Right hindlimb (tissue), 1 donor: Measurements from ENCODE around the gene PRRG3.
"Not testable (repeated sequence)": the region's sequence is repeated elsewhere in the genome, so short reads cannot be mapped to it uniquely, and the experiment has no call there.

Experiments used
- DNase-seq: peaks from one replicate; pipeline ENCODE4 v3.0.0-alpha.2; 2018

Gene PRRG3

DNA sequence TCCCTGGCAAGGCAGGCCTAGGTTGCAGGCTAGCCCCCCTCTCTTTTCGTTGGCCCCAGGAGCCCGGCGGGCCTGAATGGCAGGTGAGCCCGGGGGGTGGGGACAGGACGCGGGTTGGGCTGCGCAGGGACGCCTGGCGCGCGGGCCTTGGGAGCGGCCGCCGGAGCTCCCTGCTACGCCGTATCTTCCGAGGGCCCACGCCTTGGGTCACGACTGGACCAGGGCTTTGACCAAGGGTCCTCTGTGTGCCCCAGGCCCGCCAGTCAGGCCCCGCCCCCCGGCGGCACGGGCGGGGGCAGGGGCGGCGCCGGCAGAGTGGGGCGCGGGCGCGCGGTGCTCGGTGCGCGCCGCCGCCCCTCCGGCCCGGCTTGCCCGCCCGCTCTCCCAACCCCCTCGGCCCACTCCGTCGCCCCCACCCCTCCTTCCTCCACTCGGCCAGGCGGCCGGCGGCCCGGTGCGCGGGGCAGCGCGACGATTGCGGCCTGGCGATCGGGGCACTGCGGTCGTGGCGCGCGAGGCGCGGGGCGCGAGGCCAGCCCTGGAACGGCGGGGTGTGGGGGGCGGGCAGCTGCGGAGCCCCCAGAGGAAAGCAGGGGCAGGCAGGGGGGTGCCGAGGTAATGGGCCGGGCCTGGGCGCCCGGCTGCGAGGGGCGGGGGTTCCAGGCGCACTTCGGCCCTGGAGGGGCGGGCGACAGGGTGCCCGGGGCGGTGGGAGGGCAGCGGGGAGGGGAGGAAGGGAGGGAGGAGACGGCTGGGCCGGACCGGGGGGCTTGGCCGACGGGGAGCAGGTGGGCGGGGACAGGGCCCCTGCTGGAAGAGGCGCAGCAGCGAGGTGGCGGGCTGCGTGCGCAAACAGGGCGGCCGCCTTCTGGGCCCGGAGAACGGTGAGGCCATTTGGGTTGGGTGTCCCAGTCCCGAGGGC lies at the start of gene PRRG3:
Gene PRRG3, plus strand, starts transcription at position 798 of the 922 bp plus-strand sequence. CDS start 3,357 bp downstream, outside the sequence.
- peak; percentile 81 for DNase-seq

- no peak for DNase-seq
These were observed 20.0 kb upstream of the PRRG3 start for GRCh38 chrX:151675121-151675746.

- DNase-seq: no peak
These were observed 19.1 kb upstream of the PRRG3 start for GRCh38 chrX:151676196-151676595.

DNA sequence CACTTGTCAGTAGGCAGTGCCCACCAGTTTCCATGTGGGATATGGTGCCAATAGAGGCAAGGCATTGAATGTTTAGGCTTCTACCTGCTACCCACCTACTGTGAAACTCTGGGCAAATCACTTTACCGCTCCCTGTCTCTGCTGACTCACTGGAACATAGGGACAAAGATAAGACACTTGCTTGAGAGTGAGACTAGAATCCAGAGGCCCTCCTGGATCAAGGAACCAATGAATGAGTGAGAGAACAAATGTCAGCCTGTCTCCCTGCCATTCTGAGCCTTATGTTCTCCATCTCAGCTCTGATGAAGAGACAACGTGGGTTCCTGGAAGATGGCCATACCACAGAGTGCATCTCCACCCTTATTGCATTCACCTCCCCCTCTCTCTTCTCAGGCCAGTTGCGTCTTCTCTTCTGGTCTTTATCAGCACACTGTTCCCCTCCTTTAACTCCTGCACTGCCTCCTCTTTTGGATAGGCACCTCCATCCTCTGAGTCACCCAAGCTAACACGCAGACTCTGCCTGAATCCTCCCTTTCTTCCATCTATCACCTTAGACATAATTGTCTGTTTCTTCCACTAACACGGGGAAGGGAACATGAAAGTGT lies 15.4 kb upstream of the PRRG3 start:
- DNase-seq: no peak

GRCh38 chrX:151680805-151681204 lies 14.5 kb upstream of the PRRG3 start:
- DNase-seq: no peak

GRCh38 chrX:151687635-151688034 lies 7.6 kb upstream of the PRRG3 start:
- no peak for DNase-seq

GRCh38 chrX:151688695-151689094 lies 6.6 kb upstream of the PRRG3 start:
- DNase-seq: no peak

DNA sequence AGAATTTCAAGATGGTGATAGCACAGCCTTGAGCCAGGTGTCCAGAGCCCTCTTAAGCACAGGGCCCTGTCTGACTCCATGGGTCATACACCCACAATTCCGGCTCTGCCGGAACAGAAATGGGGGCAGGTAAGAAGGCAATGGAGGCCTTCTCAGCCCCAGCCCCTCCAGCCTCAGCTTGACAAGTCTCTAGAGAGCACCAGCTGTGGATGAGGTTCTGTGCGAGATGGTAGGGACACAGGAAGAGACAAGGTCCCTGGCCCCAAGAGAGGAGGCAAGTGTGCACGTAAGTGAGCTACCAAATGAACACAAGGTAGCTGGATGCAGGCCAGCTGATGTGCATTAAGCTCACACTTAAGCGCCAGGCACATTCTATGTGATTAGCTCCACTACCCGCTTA lies 2.4 kb upstream of the PRRG3 start:
- no peak for DNase-seq

DNA sequence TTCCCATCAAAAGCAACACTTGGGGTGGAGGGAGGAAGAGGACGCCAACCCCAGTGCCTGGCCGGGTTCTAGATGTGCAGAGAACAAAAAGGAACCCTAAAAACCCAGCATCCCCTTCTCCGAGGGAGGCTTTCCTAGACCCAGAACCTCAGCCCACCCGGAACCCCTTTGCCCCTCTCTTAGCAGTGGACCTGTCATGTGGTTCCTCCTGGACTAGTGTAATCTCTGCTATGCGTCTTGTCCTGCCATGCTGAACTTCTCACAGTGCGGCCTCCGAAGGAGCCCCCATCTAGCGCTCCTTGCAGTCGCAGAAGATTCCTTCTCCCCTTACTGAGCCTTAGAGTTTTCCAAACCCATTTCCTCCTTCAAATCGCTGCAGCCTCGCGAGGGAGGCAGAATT lies 1.1 kb upstream of the PRRG3 start:
- DNase-seq: no peak

DNA sequence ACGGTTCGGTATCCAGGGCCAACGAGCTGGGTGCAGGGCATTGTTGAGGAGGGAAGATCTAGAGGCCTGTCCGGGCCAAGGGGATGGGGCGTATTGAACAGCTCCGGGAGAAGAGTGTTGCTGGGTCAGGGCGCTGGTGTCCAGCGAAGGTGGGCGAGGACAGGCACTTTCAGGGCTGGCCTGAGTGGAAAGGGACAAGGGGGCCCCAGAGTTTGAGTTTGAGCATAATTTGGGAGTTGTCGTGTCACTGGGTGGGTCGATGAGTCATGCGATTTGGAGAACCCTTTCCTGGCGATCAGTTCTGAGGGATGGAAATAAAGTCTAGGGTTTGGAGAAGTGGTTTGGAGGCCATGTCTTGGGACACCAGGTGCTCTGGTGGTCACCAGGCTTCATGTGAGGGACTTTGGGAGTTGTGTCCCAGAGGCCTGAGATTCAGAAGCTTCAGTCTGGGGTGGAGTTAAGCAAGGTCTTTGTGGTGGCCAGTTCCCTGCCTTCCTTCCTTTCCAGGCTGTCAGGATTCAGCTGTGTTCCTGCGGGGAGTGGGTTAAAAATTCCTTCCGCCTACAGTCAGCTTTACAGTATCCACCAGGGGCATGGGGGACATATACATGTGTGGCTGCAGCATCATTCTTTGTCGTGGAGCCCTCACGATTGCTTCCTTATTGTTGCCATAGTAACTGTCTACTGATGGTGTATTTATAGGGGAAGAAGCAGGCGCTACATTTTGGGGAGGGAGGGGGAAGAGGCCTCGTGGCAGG lies 504 bp downstream of the PRRG3 start:
- peak; percentile 48 for DNase-seq

- not testable (repeated sequence) for DNase-seq
These were observed 1.8 kb downstream of the PRRG3 start for GRCh38 chrX:151697082-151697481.

- peak; percentile 88 for DNase-seq
These were observed 2.3 kb downstream of the PRRG3 start for GRCh38 chrX:151697522-151697921.

DNA sequence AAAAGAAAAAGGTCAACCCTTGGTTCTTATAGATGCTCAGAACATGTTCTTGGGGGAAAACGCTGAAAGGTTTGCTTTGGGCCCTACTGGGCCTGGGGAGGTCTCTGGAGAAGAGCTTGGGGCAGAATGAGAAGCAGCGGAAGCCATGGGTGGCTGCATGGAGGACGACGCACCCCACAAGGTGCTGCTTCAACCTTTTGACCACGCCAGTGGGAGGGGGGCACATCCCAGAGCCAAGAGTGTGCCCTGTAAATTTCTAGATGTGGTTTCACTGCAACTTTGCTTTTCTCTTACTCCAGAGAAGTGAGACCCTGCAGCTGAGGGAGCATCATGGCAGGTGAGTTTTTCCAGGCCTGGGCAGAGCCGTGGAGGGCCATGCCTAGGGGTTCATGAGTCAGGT lies 3.2 kb downstream of the PRRG3 start:
- DNase-seq: no peak

- DNase-seq: no peak
These were observed 4.5 kb downstream of the PRRG3 start for GRCh38 chrX:151699746-151700145.

- no peak for DNase-seq
These were observed 5.3 kb downstream of the PRRG3 start for GRCh38 chrX:151700581-151700980.

- no peak for DNase-seq
These were observed 5.8 kb downstream of the PRRG3 start for GRCh38 chrX:151701071-151701470.

DNA sequence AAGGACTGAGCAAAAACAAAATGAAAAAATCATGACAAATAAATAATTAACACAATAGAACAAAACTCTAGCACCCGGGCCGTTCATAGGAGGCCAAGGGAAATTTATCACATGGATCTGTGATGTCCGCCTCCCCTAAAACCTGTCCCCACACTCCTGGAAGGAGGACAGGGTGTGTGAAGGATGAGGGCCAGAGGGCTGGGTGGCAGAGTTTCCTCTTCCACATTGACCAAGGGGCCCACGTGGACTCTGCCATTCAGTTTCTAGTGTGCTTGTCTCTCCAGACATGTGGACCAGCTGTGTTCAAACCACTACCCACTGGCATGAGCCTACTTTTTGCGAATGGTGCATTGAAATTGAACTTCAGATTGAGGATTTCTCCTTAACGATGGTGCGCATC lies 6.3 kb downstream of the PRRG3 start:
- DNase-seq: no peak

DNA sequence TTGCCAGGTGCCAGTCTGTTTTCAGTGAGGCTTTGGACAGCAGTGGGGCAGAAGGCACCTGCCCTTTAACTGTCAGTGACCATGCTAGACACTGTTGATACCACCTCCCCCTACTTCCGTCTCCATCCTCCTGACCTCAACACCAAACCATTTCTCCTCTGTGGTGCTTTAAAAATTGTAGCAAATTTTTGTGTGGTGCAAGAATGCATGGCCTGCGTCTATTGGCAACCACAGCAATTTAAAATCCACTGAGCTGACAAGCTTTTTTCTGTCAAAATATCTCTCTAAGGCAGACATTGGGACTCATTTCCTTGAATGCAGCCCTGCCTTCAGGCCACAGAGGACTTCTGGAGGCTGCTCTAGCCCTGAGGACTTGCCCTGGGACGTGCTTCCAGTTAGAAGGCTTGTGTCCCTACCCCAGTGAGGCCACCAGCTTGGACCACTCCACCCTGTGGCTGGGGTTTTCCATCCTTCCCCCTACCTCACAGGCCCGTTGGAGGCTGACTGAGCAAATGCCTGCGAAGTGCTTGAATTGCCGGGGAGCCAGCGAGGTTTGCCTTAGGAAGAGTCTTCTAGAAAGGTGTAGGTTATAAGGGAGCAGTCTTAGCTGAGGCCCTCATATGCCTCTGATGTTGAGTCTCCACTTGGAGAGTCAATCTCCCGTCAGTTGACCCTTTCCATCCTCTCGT lies 6.9 kb downstream of the PRRG3 start:
- DNase-seq: no peak

DNA sequence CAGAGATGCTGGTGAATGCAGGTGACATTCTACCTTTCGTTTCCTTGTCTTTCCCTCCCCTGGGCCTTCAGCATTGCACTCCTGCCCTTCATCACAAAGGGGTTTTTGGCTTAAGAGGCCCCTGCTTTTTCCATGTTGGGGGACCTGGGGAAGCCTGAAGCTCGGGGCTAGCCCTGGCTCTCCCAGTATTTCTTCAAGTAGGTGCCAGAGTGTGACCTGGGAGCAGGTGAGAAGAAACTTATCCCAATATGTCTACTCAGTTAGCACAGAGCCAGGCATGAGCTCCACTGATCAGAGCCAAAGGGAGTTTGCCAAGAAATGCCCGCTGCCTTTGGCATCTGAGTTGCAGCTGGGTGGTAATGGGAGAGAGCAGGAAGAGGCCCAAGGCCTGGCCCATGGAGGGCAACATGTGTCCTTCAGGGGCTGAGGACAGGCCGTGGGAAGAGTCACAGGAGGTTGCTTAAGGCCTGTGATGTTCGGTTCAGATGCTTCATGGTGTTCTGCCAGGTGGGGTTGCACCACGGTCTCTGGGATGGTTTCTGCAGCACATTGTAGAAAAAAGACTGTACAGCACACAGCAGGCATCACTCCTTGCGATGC lies 7.6 kb downstream of the PRRG3 start:
- no peak for DNase-seq

DNA sequence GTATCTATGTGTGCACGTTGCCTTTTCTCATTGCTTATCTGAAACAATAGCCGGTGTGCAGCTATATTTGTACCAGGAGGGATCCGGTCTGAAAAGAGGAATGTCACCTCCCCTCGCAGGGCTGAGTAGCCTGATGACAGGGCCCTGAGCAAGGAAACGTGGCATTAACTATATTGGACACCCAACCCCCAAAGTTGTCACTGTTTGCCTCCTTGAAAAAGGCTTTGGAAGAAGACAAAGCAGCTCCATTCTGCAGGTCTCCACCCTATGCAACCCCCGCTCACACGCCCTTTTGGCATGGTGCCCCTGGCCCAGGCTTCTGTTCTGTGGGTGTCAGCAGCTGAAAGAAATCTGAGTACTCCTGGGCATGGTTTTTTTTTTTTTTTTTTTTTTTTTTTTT lies 8.2 kb downstream of the PRRG3 start:
- peak; percentile 90 for DNase-seq

DNA sequence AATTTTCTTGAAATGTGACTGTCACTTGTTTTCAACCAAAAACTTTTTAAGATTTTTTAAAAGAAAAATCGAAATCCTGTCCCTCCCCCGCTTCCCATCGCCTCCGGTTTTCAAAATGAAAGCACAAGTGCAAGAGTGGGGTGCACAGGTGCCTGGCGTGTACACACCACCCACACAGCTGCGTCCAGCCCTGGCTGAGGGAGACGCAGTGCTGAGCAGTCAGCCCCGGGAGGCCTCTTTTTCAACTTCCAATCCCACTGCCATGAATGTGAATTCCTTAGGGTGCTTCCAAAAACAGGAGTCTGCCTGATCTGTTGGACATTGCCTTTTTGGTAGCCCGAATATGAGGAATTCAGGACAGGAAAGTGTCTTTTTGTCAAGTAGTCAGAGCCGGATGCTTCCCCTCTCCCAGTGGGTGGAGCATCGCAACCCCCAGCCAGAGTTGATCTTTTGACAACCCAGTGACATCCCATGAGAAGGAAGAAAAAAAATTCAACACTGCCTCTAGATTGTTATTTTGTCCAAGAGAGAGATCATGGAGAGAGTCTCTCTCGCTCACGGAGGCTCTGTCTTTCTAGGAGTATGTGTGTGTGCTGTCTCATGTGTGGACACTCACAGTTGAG lies 8.9 kb downstream of the PRRG3 start:
- no peak for DNase-seq

DNA sequence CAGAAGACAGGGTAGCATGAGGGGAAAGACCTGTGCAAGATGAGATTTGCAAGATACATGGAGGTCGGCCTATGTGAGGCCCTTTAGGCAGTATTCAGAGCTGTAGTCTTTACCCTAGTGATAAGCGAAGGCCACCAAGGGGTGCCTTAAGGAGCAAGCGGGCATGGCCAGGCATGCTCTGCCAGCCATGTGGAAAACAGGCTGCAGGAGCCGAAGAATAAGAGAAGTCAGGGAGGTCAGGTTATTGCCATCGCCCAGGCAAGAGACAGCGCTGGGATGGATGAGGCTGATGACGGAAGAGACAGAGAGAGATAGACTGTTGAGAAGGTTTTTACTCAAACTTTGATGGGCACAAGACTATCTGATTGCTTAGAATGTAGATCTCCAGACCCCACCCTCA lies 13.6 kb downstream of the PRRG3 start:
- DNase-seq: no peak
